ENCODE results near the gene CASZ1. TPM values are rescaled to one million over a fixed set of nuclear protein-coding genes. Genes with fewer than 3 reads are reported as not detected.

CASZ1 gene
- total RNA-seq, 4 donors from 2014 or later, result 22.1 to 47.4 (median 28.0) TPM

DNA sequence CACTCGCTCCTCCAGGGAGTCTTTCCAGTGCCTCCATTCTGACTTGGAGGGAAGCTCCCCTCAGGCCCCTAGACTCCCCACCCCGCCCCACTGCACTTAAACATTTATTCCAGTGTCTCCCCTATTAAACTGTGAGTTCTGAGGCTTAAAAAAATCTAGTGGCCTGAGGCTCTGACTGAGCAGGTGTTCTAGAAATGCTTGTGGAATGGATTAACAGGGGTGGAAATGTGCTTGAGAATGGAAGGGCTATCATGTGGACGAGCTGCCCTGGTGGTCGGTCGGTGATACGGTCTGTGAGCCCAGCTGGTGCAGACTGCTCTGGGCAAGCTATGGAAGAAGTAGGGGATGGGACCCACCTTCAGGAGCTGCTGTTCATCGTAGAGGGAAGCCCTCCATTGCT lies 191.5 kb downstream of the CASZ1 start:
- Histone ChIP-seq H3K36me3 (peaks cover 0 to 5% of the 10 kb centered on the region in 2 donors), H3K4me1 (no peaks in the 10 kb centered on the region), H3K27ac (no peak overlapping the region), H3K4me3 (no peak overlapping the region), H3K27me3 (no peaks in the 10 kb centered on the region), H3K9me3 (no peaks in the 10 kb centered on the region)
- no peak for TF ChIP-seq POLR2AphosphoS5 (IDR thresholded peaks at IDR 0.05)
- no peak for TF ChIP-seq POLR2A (IDR thresholded peaks at IDR 0.05)
- TF ChIP-seq, protein P1, sequence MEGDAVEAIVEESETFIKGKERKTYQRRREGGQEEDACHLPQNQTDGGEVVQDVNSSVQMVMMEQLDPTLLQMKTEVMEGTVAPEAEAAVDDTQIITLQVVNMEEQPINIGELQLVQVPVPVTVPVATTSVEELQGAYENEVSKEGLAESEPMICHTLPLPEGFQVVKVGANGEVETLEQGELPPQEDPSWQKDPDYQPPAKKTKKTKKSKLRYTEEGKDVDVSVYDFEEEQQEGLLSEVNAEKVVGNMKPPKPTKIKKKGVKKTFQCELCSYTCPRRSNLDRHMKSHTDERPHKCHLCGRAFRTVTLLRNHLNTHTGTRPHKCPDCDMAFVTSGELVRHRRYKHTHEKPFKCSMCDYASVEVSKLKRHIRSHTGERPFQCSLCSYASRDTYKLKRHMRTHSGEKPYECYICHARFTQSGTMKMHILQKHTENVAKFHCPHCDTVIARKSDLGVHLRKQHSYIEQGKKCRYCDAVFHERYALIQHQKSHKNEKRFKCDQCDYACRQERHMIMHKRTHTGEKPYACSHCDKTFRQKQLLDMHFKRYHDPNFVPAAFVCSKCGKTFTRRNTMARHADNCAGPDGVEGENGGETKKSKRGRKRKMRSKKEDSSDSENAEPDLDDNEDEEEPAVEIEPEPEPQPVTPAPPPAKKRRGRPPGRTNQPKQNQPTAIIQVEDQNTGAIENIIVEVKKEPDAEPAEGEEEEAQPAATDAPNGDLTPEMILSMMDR (IDR thresholded peaks at IDR 0.05), result no peak
- no peak for TF ChIP-seq EP300 (IDR thresholded peaks at IDR 0.05)
- ATAC-seq, result no peak
- 93 to 100% methylated on average over 2 to 3 of the region's 7 CpGs for WGBS, 2 donors (ENCODE audit: low coverage in 1 of 2)

DNA sequence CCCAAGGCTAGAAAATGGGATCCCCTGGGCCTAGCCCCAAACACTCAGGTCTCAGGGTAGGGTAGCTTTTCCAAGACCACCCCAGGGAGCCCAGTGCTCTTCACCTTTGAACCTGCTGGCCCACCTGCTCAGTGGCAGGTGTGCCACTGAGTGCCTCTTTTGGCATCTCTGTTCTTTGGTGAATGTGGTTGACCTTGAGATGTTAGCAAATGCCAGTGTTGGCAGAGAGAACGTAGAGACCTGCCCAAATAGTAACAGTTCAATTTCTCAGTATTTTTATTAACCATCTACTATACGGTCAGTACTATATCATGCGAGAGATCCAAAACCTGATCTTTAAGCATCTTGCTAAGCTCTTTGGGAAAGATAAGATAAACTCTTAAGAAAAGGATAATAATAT lies 193.5 kb downstream of the CASZ1 start:
- WGBS, 2 donors (ENCODE audit: low coverage in 1 of 2), result 84 to 87% methylated on average over 2 to 3 of the region's 3 CpGs
- TF ChIP-seq, protein P1 (IDR thresholded peaks at IDR 0.05), result no peak
- TF ChIP-seq POLR2AphosphoS5 (IDR thresholded peaks at IDR 0.05), result no peak
- no peak for TF ChIP-seq EP300 (IDR thresholded peaks at IDR 0.05)
- no peak for TF ChIP-seq POLR2A (IDR thresholded peaks at IDR 0.05)
- H3K27me3 ChIP-seq, result no peaks in the 10 kb centered on the region
- no peaks in the 10 kb centered on the region for H3K4me1 ChIP-seq
- ATAC-seq, result no peak
- H3K9me3 ChIP-seq, result no peaks in the 10 kb centered on the region
- peaks cover 0 to 17% of the 10 kb centered on the region in 2 donors for H3K36me3 ChIP-seq
- H3K27ac ChIP-seq, result no peak overlapping the region
- H3K4me3 ChIP-seq, result no peak overlapping the region

DNA sequence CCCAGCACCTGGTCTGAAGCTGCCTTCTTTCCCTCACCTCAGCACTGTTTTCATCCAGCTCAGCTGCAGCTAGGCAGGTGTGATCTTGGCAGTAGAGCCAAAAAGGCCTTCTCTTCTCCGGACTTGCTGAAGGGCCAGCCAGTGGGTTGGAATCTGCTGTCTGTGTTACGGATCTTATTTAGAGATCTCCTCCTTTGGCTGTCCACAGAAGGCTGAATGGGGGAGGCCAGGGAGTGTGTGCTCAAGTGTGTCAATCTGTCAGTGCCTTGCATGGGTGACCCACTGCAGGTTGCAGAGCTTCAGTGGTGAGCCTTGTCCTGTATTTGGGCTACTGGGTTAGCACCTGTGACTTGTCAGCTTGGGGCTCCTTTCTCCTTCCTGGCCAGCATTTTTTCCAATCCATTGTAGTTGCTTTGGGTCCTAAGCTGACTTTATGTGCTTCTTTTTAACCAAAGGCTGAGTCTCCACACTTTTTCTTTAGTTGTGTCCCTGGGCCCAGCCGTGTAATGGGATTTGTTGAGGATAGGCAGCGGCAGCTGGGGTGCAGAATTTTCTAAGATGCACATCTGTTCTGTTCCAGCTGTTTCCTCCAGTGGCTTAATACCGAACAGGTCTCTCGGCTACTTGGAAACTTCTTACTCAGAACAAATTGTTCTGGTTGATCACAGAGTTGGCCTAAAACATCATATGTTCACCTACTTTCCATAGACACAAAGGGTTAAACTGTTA lies 194.9 kb downstream of the CASZ1 start:
- H3K36me3 ChIP-seq, result peaks cover 0 to 17% of the 10 kb centered on the region in 2 donors
- TF ChIP-seq, protein P1 (IDR thresholded peaks at IDR 0.05), result no peak
- TF ChIP-seq POLR2AphosphoS5 (IDR thresholded peaks at IDR 0.05) (no peak), POLR2A (IDR thresholded peaks at IDR 0.05) (no peak), EP300 (IDR thresholded peaks at IDR 0.05) (no peak)
- H3K4me3 ChIP-seq, result no peak overlapping the region
- H3K27ac ChIP-seq, result no peak overlapping the region
- WGBS, 2 donors (ENCODE audit: low coverage in 1 of 2), result 77 to 84% methylated on average over 6 of the region's 6 CpGs
- no peaks in the 10 kb centered on the region for H3K9me3 ChIP-seq
- no peak for ATAC-seq
- peaks cover 0 to 6% (median 0%) of the 10 kb centered on the region in 3 donors for H3K4me1 ChIP-seq
- no peaks in the 10 kb centered on the region for H3K27me3 ChIP-seq

DNA sequence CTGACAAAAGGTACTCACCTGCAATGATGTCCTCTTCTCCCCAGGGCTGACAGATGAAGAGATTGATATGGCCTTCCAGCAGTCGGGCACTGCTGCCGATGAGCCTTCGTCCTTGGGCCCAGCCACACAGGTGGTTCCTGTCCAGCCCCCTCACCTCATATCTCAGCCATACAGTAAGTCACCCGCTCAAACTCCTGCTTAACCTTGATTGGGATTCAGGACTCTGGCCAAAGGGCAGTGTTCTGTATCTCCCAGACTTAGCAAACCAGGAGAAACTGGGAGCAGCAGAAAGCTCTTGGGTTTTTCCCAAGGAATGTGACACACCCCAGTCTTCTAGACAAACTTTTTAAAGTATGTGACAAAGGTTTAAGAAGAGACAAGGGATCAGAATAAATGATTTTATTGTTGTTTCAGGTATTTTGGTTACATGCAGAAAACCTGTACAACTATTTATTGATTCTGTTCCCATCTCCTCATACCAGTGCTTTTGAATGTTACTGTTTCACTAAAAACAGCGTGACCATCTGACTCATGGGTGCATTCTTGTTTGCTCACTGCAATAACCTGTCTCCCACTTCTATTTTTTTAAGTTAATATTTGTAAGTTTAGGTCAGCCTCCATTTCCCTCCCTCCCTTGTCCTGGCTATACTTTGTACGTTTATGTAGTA lies 197.1 kb downstream of the CASZ1 start:
- Histone ChIP-seq H3K36me3 (peaks cover 0 to 17% of the 10 kb centered on the region in 2 donors), H3K27me3 (no peaks in the 10 kb centered on the region), H3K9me3 (no peaks in the 10 kb centered on the region), H3K4me3 (no peak overlapping the region), H3K27ac (no peak overlapping the region), H3K4me1 (peaks cover 0 to 11% (median 0%) of the 10 kb centered on the region in 3 donors)
- TF ChIP-seq POLR2A (IDR thresholded peaks at IDR 0.05), result no peak
- 73 to 80% methylated on average over 3 to 6 of the region's 6 CpGs for WGBS, 2 donors (ENCODE audit: low coverage in 1 of 2)
- ATAC-seq, result no peak

DNA sequence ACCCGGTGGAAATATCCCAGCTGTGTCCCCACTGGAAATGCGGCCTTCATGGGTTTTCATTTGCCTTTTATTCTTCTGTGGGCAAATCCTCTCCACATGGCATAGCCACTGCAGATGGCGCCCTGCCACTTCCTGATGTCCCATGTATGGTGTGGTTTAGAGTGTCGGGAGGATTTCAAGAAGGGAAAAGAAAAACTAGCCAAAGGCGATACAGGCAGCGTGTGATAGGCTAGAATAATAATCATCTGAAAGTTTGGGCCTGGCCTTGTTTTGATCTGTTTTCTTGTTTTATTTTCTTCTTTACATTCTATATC lies 198.1 kb downstream of the CASZ1 start:
- Histone ChIP-seq H3K27me3 (no peaks in the 10 kb centered on the region), H3K4me1 (peaks cover 0 to 12% (median 0%) of the 10 kb centered on the region in 3 donors), H3K9me3 (no peaks in the 10 kb centered on the region), H3K27ac (no peak overlapping the region), H3K36me3 (peaks cover 0 to 17% of the 10 kb centered on the region in 2 donors), H3K4me3 (no peak overlapping the region)
- ATAC-seq, result no peak
- TF ChIP-seq, protein P1 (IDR thresholded peaks at IDR 0.05), result no peak
- TF ChIP-seq EP300 (IDR thresholded peaks at IDR 0.05) (no peak), POLR2AphosphoS5 (IDR thresholded peaks at IDR 0.05) (no peak), POLR2A (IDR thresholded peaks at IDR 0.05) (no peak)
- 77 to 94% methylated on average over 2 to 6 of the region's 6 CpGs for WGBS, 2 donors (ENCODE audit: low coverage in 1 of 2)
